SJSA1 (cell line): Measurements from ENCODE around the gene CIT. TPM values are rescaled to one million over a fixed set of nuclear protein-coding genes. Genes with fewer than 3 reads are reported as not detected.
"Not testable (repeated sequence)": the region's sequence is repeated elsewhere in the genome, so short reads cannot be mapped to it uniquely, and the experiment has no call there.

Source experiments
- DNase-seq, 2 experiments: peaks; one replicate each; pipeline ENCODE4 v3.0.0-alpha.2; 2015 to 2020; ENCODE audit warnings: low spot score in 2 of 2, low read depth in 1 of 2
- H3K27ac ChIP-seq: fragments of 250-450 bp; sonication (Bioruptor Pico); 2 replicates; pipeline ENCODE4 v1.5.1; 2020; ENCODE audit warnings: mild to moderate bottlenecking, moderate library complexity
- H3K27me3 ChIP-seq: fragments of 250-450 bp; sonication (Bioruptor Pico); replicated peaks from 2 replicates; pipeline ENCODE4 v1.5.1; 2020; ENCODE audit warnings: mild to moderate bottlenecking, moderate library complexity
- H3K36me3 ChIP-seq: fragments of 250-450 bp; sonication (Bioruptor Pico); 2 replicates; pipeline ENCODE4 v1.5.1; 2020; ENCODE audit warnings: mild to moderate bottlenecking
- H3K4me1 ChIP-seq: fragments of 250-450 bp; sonication (Bioruptor Pico); replicated peaks from 2 replicates; pipeline ENCODE4 v1.6.1; 2021; ENCODE audit warnings: mild to moderate bottlenecking
- H3K4me3 ChIP-seq: fragments of 250-450 bp; sonication (Bioruptor Pico); 2 replicates; pipeline ENCODE4 v1.5.1; 2020; ENCODE audit warnings: mild to moderate bottlenecking
- H3K9me3 ChIP-seq: fragments of 250-450 bp; sonication (Bioruptor Pico); replicated peaks from 2 replicates; pipeline ENCODE4 v1.5.1; 2020; ENCODE audit warnings: mild to moderate bottlenecking
- total RNA-seq: library from RNA; depleted of rRNA; stranded (reverse); fragments of >200 nt; shearing (Covaris generic); gene quantifications from 2 replicates; pipeline ENCODE4 v1.2.3, GENCODE V29; 2014

The CIT gene
- total RNA-seq, 1 experiment from 2014 or later = 33.7 TPM

DNA sequence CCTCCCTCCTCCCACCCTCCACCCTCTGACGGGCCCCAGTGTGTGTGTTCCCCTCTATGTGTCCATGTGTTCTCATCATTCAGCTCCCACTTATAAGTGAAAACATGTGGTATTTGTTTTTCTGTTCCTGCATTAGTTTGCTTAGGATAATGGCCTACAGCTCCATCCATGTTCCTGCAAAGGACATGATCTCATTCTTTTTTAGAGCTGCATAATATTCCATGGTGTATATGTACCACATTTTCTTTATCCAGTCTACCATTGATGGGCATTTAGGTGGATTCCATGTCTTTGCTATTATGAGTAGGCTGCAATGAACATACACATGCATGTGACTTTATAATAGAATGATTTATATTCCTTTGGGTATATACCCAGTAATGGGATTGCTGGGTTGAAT is 170.7 kb downstream of the CIT start:
- H3K27ac ChIP-seq, DNase-seq, H3K4me1 ChIP-seq, H3K4me3 ChIP-seq, H3K9me3 ChIP-seq, H3K27me3 ChIP-seq: not testable (repeated sequence)
- H3K36me3 ChIP-seq = peaks cover 72% of the 10 kb centered on the region

GRCh38 chr12:119705182-119705581 is 171.9 kb downstream of the CIT start:
- Histone ChIP-seq H3K36me3 (peaks cover 66% of the 10 kb centered on the region), H3K9me3 (no peaks in the 10 kb centered on the region), H3K27ac (no peak overlapping the region), H3K4me3 (no peak overlapping the region), H3K4me1 (no peaks in the 10 kb centered on the region), H3K27me3 (no peaks in the 10 kb centered on the region)
- DNase-seq = no peak

- H3K36me3 ChIP-seq = peaks cover 62% of the 10 kb centered on the region
- DNase-seq = no peak
- no peak overlapping the region for H3K4me3 ChIP-seq
- no peaks in the 10 kb centered on the region for H3K4me1 ChIP-seq
- H3K9me3 ChIP-seq = no peaks in the 10 kb centered on the region
- no peaks in the 10 kb centered on the region for H3K27me3 ChIP-seq
- H3K27ac ChIP-seq = no peak overlapping the region
Measured at GRCh38 chr12:119704065-119704747, 172.9 kb downstream of the CIT start.

DNA sequence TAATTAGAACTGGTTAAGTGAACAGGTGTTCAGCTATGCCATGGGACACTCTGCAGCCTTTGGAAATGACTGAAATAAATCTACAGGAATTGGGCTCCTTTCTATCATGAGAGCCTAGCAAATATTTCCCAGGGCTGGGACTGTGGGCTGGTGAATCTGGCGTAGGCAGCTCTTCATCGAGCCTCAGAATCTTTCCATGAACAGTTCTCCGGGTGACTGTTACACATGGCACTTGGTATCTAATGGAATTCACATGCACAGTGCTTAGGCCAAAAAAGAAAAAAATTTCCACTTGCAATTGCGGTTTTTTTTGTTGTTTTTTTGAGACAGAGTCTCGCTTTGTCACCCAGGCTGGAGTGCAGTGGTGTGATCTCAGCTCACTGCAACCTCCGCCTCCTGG is 177.0 kb downstream of the CIT start:
- H3K27ac ChIP-seq = no peak overlapping the region
- no peak overlapping the region for H3K4me3 ChIP-seq
- no peak for DNase-seq
- H3K4me1 ChIP-seq = no peaks in the 10 kb centered on the region
- H3K9me3 ChIP-seq = no peaks in the 10 kb centered on the region
- peaks cover 58% of the 10 kb centered on the region for H3K36me3 ChIP-seq
- H3K27me3 ChIP-seq = no peaks in the 10 kb centered on the region

GRCh38 chr12:119699199-119699760 is 177.8 kb downstream of the CIT start:
- peaks cover 55% of the 10 kb centered on the region for H3K36me3 ChIP-seq
- H3K4me3 ChIP-seq = no peak overlapping the region
- no peak overlapping the region for H3K27ac ChIP-seq
- no peaks in the 10 kb centered on the region for H3K9me3 ChIP-seq
- DNase-seq = no peak
- H3K27me3 ChIP-seq = no peaks in the 10 kb centered on the region
- H3K4me1 ChIP-seq = no peaks in the 10 kb centered on the region

DNA sequence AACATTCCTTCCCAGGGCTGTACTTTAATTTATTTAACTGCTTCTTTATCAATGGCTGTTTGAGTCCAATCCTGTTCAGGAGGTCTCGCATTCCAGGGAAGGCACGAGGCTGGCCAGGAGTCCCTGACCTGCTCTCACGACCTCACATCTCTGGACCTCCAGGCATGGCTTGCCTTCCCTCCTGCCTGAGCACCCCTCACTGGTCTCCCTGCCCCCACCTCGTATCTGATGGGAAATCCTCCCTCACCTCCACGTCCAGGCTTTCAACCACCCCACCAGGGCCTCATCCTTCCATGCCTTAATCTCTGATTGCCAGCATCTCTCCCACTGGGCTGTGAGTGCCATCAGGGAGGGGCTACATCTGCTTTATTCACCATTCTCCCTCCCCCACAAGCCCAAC is 180.2 kb downstream of the CIT start:
- Histone ChIP-seq H3K4me3 (no peak overlapping the region), H3K27me3 (no peaks in the 10 kb centered on the region), H3K36me3 (peaks cover 51% of the 10 kb centered on the region), H3K4me1 (no peaks in the 10 kb centered on the region), H3K9me3 (no peaks in the 10 kb centered on the region), H3K27ac (no peak overlapping the region)
- no peak for DNase-seq

GRCh38 chr12:119695034-119695433 is 182.1 kb downstream of the CIT start:
- Histone ChIP-seq H3K36me3 (peaks cover 53% of the 10 kb centered on the region), H3K27me3 (no peaks in the 10 kb centered on the region), H3K27ac (no peak overlapping the region), H3K4me3 (no peak overlapping the region), H3K9me3 (no peaks in the 10 kb centered on the region), H3K4me1 (no peaks in the 10 kb centered on the region)
- no peak for DNase-seq

DNA sequence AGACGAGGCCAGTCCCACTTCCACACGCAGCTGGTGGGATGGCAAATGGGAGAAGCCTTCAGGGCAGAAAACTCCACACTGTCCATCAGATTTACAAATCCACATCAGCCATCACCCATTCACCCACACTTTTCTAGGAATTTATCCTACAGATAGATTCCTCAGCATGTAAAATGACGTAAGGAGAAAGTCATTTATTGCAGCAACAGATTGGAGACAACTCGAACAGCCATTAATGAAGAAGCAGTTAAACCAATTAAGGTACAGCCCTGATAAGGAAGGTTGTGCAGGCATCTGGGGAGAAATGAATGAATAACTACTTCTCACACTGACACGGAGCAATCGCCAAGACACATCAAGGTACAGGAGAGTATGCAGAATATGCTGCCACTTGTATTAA is 183.0 kb downstream of the CIT start:
- Histone ChIP-seq H3K36me3 (peaks cover 56% of the 10 kb centered on the region), H3K4me1 (no peaks in the 10 kb centered on the region), H3K9me3 (no peaks in the 10 kb centered on the region), H3K27me3 (no peaks in the 10 kb centered on the region), H3K27ac (no peak overlapping the region), H3K4me3 (no peak overlapping the region)
- DNase-seq = no peak

- H3K27ac ChIP-seq = no peak overlapping the region
Measured at GRCh38 chr12:119693511-119693910, 183.6 kb downstream of the CIT start.

DNA sequence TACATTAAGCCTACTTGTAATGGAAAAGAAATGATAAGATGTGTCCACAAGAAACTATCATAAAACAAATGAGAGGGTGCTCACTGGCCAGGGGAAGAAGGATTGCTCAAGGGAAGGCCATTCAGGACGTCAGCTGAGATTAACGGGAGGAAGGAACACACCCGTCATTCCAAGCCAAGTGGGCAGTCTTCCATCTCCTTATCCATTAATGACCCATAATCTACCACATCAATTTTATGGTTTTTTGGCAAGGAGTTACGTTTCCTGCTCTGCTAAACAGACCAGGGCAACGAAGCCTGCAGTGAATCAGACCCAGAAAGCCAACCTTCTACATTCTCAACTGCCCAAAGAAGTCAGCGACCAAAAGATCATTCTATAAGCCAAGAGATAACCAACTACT is 184.1 kb downstream of the CIT start:
- no peaks in the 10 kb centered on the region for H3K27me3 ChIP-seq

More at GRCh38 chr12:119693511-119693910, 183.6 kb downstream of the CIT start:
- Histone ChIP-seq H3K4me3 (no peak overlapping the region), H3K4me1 (no peaks in the 10 kb centered on the region), H3K27me3 (no peaks in the 10 kb centered on the region), H3K9me3 (no peaks in the 10 kb centered on the region), H3K36me3 (peaks cover 56% of the 10 kb centered on the region)
- DNase-seq = no peak

DNA sequence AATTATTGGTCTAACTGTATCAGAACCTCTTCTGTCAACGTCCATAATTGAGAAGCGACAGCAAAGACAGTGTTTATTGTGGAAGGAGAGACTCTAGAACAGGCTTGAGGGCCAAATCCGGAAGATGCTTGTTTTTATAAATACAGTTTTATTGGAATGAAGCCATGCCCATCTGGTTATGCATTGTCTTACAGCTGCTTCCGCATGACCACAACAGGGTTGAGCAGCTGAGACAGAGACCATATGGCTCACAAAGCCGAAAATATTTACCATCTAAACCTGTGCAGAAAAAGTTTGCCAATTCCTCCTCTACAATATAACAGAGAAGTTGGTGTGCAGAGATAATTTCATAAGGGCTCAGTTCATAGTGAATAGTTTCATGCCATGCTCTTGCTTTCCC is 184.7 kb downstream of the CIT start:
- no peak overlapping the region for H3K27ac ChIP-seq
- no peak for DNase-seq
- H3K36me3 ChIP-seq = peaks cover 55% of the 10 kb centered on the region

More for the DNA sequence above, 184.1 kb downstream of the CIT start:
- Histone ChIP-seq H3K9me3 (no peaks in the 10 kb centered on the region), H3K4me1 (no peaks in the 10 kb centered on the region), H3K27ac (no peak overlapping the region), H3K4me3 (no peak overlapping the region), H3K36me3 (peaks cover 57% of the 10 kb centered on the region)
- DNase-seq = no peak

GRCh38 chr12:119691202-119691810 is 185.8 kb downstream of the CIT start:
- no peaks in the 10 kb centered on the region for H3K27me3 ChIP-seq
- no peak overlapping the region for H3K27ac ChIP-seq
- DNase-seq = no peak
- H3K4me1 ChIP-seq = no peaks in the 10 kb centered on the region
- no peak overlapping the region for H3K4me3 ChIP-seq
- peaks cover 56% of the 10 kb centered on the region for H3K36me3 ChIP-seq
- no peaks in the 10 kb centered on the region for H3K9me3 ChIP-seq

More for the DNA sequence above, 184.7 kb downstream of the CIT start:
- no peaks in the 10 kb centered on the region for H3K9me3 ChIP-seq
- H3K4me1 ChIP-seq = no peaks in the 10 kb centered on the region
- H3K4me3 ChIP-seq = no peak overlapping the region
- H3K27me3 ChIP-seq = no peaks in the 10 kb centered on the region

DNA sequence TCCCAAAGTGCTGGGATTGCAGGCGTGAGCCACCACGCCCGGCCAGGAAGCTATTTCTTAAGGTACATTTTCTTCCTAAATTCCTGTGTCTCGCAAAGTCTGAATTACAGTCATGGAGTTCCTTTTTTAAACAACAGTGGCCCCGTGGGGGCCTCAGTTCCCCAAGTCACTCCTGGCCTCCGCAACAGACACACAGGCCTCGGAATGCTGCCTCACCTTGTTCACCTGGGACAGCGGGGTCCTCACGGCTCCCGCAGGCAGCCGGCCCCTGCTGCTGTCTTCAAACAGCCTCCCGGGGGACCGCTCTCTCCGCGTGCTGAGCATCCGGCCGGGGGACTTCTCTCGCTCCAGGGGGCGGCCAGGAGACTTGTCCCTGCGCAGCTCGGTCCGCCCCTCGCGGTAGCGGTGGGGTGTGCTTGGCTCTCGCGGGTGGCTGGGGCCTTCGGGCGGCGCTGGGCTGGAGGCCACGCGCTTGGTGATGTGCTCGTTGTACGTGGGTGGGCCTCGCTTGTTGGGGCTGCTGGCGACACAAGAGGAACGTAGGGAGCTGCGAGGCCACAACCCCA is 187.1 kb downstream of the CIT start:
- DNase-seq = no peak
- Histone ChIP-seq H3K27me3 (no peaks in the 10 kb centered on the region), H3K4me3 (no peak overlapping the region), H3K9me3 (no peaks in the 10 kb centered on the region), H3K27ac (no peak overlapping the region), H3K4me1 (no peaks in the 10 kb centered on the region), H3K36me3 (peaks cover 53% of the 10 kb centered on the region)

DNA sequence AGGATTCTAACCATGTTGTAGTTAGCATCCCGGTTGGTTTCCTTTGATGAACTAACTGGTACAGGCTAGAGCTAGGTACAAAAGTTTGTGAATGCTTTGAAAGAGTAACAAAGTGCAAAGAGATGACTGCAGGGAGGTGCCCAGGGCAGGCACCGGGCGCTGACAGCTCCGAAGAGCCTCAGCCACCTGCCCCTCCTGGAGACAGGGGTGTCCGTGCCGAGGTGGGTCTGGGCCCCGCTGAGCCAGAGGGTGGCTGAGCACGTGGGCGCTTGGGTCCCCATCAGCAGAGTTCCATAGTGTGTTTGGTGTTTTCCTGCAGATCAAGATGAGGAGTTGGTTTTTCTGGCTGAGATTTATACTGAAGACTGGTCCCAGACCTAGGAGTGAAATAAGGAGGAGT is 189.2 kb downstream of the CIT start:
- no peak for DNase-seq
- Histone ChIP-seq H3K9me3 (no peaks in the 10 kb centered on the region), H3K27ac (no peak overlapping the region), H3K27me3 (no peaks in the 10 kb centered on the region), H3K4me1 (0 out of 2 replicates have a peak, but pooled peaks cover 3% of the 10 kb centered on the region), H3K36me3 (peaks cover 47% of the 10 kb centered on the region), H3K4me3 (no peak overlapping the region)
